ENCODE data around the gene IFI27L1. TPM values are rescaled to one million over a fixed set of nuclear protein-coding genes. Genes with fewer than 3 reads are reported as not detected.

Gene IFI27L1
- total RNA-seq, 1 experiment from 2014 or later, result 27.6 TPM

- TF ChIP-seq, protein P1, sequence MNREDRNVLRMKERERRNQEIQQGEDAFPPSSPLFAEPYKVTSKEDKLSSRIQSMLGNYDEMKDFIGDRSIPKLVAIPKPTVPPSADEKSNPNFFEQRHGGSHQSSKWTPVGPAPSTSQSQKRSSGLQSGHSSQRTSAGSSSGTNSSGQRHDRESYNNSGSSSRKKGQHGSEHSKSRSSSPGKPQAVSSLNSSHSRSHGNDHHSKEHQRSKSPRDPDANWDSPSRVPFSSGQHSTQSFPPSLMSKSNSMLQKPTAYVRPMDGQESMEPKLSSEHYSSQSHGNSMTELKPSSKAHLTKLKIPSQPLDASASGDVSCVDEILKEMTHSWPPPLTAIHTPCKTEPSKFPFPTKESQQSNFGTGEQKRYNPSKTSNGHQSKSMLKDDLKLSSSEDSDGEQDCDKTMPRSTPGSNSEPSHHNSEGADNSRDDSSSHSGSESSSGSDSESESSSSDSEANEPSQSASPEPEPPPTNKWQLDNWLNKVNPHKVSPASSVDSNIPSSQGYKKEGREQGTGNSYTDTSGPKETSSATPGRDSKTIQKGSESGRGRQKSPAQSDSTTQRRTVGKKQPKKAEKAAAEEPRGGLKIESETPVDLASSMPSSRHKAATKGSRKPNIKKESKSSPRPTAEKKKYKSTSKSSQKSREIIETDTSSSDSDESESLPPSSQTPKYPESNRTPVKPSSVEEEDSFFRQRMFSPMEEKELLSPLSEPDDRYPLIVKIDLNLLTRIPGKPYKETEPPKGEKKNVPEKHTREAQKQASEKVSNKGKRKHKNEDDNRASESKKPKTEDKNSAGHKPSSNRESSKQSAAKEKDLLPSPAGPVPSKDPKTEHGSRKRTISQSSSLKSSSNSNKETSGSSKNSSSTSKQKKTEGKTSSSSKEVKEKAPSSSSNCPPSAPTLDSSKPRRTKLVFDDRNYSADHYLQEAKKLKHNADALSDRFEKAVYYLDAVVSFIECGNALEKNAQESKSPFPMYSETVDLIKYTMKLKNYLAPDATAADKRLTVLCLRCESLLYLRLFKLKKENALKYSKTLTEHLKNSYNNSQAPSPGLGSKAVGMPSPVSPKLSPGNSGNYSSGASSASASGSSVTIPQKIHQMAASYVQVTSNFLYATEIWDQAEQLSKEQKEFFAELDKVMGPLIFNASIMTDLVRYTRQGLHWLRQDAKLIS (CRISPR knock-in tag; IDR thresholded peaks at IDR 0.05; ENCODE audit: borderline replicate concordance), result no peak
- no peak for TF ChIP-seq SP1 (CRISPR knock-in tag; conservative IDR thresholded peaks at IDR 0.05)
- TF ChIP-seq NFATC4 (CRISPR knock-in tag; IDR thresholded peaks at IDR 0.05), result no peak
- no peak for TF ChIP-seq JAZF1 (CRISPR knock-in tag; IDR thresholded peaks at IDR 0.05)
- TF ChIP-seq E2F5 (CRISPR knock-in tag; IDR thresholded peaks at IDR 0.05), result no peak
- no peak for TF ChIP-seq ZNF219 (CRISPR knock-in tag; IDR thresholded peaks at IDR 0.05; ENCODE audit: borderline replicate concordance)
- no peak for TF ChIP-seq SMAD4 (CRISPR knock-in tag; IDR thresholded peaks at IDR 0.05)
Observed at GRCh38 chr14:94087891-94088290, 6.8 kb downstream of the IFI27L1 start (continued).

GRCh38 chr14:94088516-94088915, 7.4 kb downstream of the IFI27L1 start:
- peaks cover 5% of the 10 kb centered on the region for H3K9me3 Mint-ChIP-seq
- ATAC-seq (no peak), DNase-seq (ENCODE audit: low spot score) (no peak)
- no peaks in the 10 kb centered on the region; the same call in 1 of the 2 replicates for H3K27me3 Mint-ChIP-seq (ENCODE audit: low read depth)
- TF ChIP-seq E2F1 (CRISPR knock-in tag; IDR thresholded peaks at IDR 0.05) (no peak), ZNF416 (CRISPR knock-in tag; IDR thresholded peaks at IDR 0.05) (no peak), MXD4 (CRISPR knock-in tag; IDR thresholded peaks at IDR 0.05; ENCODE audit: borderline replicate concordance) (no peak), SP1 (CRISPR knock-in tag; conservative IDR thresholded peaks at IDR 0.05) (no peak), PREB (CRISPR knock-in tag; IDR thresholded peaks at IDR 0.05; ENCODE audit: borderline replicate concordance) (no peak), SMAD4 (CRISPR knock-in tag; IDR thresholded peaks at IDR 0.05) (no peak), ZNF671 (CRISPR knock-in tag; IDR thresholded peaks at IDR 0.05) (no peak), GRHL2 (CRISPR knock-in tag; IDR thresholded peaks at IDR 0.05; ENCODE audit: insufficient replicate concordance, severe bottlenecking) (no peak), GABPB1 (CRISPR knock-in tag; IDR thresholded peaks at IDR 0.05) (no peak)
- TF ChIP-seq, protein P2, sequence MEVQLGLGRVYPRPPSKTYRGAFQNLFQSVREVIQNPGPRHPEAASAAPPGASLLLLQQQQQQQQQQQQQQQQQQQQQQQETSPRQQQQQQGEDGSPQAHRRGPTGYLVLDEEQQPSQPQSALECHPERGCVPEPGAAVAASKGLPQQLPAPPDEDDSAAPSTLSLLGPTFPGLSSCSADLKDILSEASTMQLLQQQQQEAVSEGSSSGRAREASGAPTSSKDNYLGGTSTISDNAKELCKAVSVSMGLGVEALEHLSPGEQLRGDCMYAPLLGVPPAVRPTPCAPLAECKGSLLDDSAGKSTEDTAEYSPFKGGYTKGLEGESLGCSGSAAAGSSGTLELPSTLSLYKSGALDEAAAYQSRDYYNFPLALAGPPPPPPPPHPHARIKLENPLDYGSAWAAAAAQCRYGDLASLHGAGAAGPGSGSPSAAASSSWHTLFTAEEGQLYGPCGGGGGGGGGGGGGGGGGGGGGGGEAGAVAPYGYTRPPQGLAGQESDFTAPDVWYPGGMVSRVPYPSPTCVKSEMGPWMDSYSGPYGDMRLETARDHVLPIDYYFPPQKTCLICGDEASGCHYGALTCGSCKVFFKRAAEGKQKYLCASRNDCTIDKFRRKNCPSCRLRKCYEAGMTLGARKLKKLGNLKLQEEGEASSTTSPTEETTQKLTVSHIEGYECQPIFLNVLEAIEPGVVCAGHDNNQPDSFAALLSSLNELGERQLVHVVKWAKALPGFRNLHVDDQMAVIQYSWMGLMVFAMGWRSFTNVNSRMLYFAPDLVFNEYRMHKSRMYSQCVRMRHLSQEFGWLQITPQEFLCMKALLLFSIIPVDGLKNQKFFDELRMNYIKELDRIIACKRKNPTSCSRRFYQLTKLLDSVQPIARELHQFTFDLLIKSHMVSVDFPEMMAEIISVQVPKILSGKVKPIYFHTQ (CRISPR knock-in tag; IDR thresholded peaks at IDR 0.05), result no peak
- TF ChIP-seq, protein P3, sequence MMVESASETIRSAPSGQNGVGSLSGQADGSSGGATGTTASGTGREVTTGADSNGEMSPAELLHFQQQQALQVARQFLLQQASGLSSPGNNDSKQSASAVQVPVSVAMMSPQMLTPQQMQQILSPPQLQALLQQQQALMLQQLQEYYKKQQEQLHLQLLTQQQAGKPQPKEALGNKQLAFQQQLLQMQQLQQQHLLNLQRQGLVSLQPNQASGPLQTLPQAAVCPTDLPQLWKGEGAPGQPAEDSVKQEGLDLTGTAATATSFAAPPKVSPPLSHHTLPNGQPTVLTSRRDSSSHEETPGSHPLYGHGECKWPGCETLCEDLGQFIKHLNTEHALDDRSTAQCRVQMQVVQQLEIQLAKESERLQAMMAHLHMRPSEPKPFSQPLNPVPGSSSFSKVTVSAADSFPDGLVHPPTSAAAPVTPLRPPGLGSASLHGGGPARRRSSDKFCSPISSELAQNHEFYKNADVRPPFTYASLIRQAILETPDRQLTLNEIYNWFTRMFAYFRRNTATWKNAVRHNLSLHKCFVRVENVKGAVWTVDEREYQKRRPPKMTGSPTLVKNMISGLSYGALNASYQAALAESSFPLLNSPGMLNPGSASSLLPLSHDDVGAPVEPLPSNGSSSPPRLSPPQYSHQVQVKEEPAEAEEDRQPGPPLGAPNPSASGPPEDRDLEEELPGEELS (CRISPR knock-in tag; IDR thresholded peaks at IDR 0.05), result no peak
- TF ChIP-seq, protein P4, sequence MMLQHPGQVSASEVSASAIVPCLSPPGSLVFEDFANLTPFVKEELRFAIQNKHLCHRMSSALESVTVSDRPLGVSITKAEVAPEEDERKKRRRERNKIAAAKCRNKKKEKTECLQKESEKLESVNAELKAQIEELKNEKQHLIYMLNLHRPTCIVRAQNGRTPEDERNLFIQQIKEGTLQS (CRISPR knock-in tag; conservative IDR thresholded peaks at IDR 0.05), result no peak
- peaks cover 4% of the 10 kb centered on the region for H3K36me3 Mint-ChIP-seq
- no peaks in the 10 kb centered on the region for H3K4me1 Mint-ChIP-seq
- no peak overlapping the region for H3K27ac Mint-ChIP-seq
- no peak overlapping the region for H3K4me3 Mint-ChIP-seq
- CTCF ChIA-PET, result interaction anchor here (0.9 kb wide), 1 partner anchor 48 kb away, joined by 4 read pairs; no protein-coding TSS in a partner anchor
- POLR2A ChIA-PET, result no interaction called here

Data from WTC11 (cell line).